Neural crest cell (in vitro differentiated cells): ENCODE results near the gene PATL2. TPM values are rescaled to one million over a fixed set of nuclear protein-coding genes. Genes with fewer than 3 reads are reported as not detected.
A peak's percentile ranks its signal among the peaks of the same experiment; 100 is the strongest.
"Not testable (repeated sequence)": the region's sequence is repeated elsewhere in the genome, so short reads cannot be mapped to it uniquely, and the experiment has no call there.

Experiments used
- DNase-seq: peaks from one replicate; pipeline ENCODE4 v3.0.0; 2021; ENCODE audit warnings: low read depth, mixed read lengths, low spot score
- H3K27ac Mint-ChIP-seq: one replicate; pipeline ENCODE4 v1.8.0; 2021; ENCODE audit warnings: mild to moderate bottlenecking, mixed read lengths; ENCODE audit not compliant: unreplicated experiment
- H3K27me3 Mint-ChIP-seq: 2 replicates; pipeline ENCODE4 v1.8.0; 2021; ENCODE audit warnings: low read depth, mild to moderate bottlenecking, mixed read lengths
- H3K36me3 Mint-ChIP-seq: 2 replicates; pipeline ENCODE4 v1.8.0; 2021; ENCODE audit warnings: low read depth, mild to moderate bottlenecking, mixed read lengths
- H3K4me1 Mint-ChIP-seq: 2 replicates; pipeline ENCODE4 v1.8.0; 2021; ENCODE audit warnings: mixed read lengths
- H3K4me3 Mint-ChIP-seq: one replicate; pipeline ENCODE4 v1.8.0; 2021; ENCODE audit warnings: mild to moderate bottlenecking, mixed read lengths
- H3K9me3 Mint-ChIP-seq: 2 replicates; pipeline ENCODE4 v1.8.0; 2021; ENCODE audit warnings: mixed read lengths
- CTCF ChIP-seq: fragments of 200-600 bp; sonication (generic); conservative IDR thresholded peaks from 2 replicates; pipeline ENCODE4 v1.5.0; 2021; ENCODE audit warnings: antibody characterized with exemption, mild to moderate bottlenecking
- long read RNA-seq: library from polyadenylated mRNA; unstranded; transcript quantifications from one replicate; pipeline ENCODE4 v2.0.0, GENCODE V29; 2020
- total RNA-seq: library from RNA; stranded (reverse); gene quantifications from 2 replicates; pipeline ENCODE4 v1.2.1, GENCODE V29; 2021

Gene PATL2
- 0.35 and 0.68 TPM in 2 replicates for total RNA-seq
- long read RNA-seq = 0 reads

DNA sequence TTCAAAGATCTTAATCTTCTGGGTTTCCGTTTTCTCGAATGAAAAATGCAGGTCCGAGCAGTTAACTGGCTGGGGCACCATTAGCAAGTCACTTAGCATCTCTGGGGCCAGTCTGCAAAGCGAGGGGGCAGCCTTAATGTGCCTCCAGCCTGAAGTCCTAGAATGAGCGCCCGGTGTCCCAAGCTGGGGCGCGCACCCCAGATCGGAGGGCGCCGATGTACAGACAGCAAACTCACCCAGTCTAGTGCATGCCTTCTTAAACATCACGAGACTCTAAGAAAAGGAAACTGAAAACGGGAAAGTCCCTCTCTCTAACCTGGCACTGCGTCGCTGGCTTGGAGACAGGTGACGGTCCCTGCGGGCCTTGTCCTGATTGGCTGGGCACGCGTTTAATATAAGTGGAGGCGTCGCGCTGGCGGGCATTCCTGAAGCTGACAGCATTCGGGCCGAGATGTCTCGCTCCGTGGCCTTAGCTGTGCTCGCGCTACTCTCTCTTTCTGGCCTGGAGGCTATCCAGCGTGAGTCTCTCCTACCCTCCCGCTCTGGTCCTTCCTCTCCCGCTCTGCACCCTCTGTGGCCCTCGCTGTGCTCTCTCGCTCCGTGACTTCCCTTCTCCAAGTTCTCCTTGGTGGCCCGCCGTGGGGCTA, at the start of gene PATL2, which contains the start of gene B2M:
Gene PATL2, minus strand, starts transcription at position 228 of the 647 bp plus-strand sequence. CDS start 34,833 bp downstream, outside the sequence.
Gene B2M, plus strand, starts transcription at position 422 of the 647 bp plus-strand sequence. Its CDS starts 30 bp downstream, at position 452.
- peak; percentile 95 for DNase-seq
- TF ChIP-seq CTCF = no peak
- peak within 1 kb of the TSS; percentile 99 for H3K27ac Mint-ChIP-seq
- H3K27me3 Mint-ChIP-seq = no peaks in the 10 kb centered on the region
- no peaks in the 10 kb centered on the region for H3K9me3 Mint-ChIP-seq
- peaks cover 4% of the 10 kb centered on the region for H3K36me3 Mint-ChIP-seq
- H3K4me1 Mint-ChIP-seq = peaks cover 23% of the 10 kb centered on the region
- peak within 1 kb of the TSS; percentile 100 for H3K4me3 Mint-ChIP-seq

DNA sequence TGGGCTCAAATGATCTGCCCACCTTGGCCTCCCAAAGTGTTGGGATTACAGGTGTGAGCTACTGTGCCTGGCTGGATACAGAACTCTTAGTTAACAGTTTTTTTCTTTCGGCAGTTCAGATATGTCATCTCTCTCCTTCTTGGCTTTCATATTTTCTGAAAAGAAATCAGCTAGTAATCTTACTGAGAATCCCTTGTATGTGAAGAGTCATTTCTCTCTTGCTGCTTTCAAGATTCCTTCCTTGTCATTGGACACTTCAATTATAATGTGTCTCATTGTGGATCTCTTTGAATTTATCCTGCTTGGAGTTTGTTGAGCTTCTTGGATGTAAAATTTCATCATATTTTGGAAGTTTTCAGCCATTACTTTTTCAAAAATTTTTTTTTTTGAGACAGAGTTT, 42.2 kb upstream of the PATL2 start:
- Mint-ChIP-seq H3K4me3 (no peak overlapping the region), H3K27ac (no peak overlapping the region), H3K4me1 (no peaks in the 10 kb centered on the region), H3K36me3 (peaks cover 3% of the 10 kb centered on the region), H3K27me3 (peaks cover 13% of the 10 kb centered on the region), H3K9me3 (peaks cover 16% of the 10 kb centered on the region)
- TF ChIP-seq CTCF = no peak
- no peak for DNase-seq

DNA sequence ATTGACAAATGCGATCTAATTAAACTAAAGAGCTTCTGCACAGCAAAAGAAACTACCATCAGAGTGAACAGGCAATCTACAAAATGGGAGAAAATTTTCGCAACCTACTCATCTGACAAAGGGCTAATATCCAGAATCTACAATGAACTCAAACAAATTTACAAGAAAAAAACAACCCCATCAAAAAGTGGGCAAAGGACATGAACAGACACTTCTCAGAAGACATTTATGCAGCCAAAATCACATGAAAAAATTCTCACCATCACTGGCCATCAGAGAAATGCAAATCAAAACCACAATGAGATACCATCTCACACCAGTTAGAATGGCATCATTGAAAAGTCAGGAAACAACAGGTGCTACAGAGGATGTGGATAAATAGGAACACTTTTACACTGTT, 32.3 kb upstream of the PATL2 start:
- not testable (repeated sequence) for H3K4me3 Mint-ChIP-seq, DNase-seq, H3K4me1 Mint-ChIP-seq, H3K36me3 Mint-ChIP-seq, H3K27me3 Mint-ChIP-seq, H3K9me3 Mint-ChIP-seq, H3K27ac Mint-ChIP-seq

DNA sequence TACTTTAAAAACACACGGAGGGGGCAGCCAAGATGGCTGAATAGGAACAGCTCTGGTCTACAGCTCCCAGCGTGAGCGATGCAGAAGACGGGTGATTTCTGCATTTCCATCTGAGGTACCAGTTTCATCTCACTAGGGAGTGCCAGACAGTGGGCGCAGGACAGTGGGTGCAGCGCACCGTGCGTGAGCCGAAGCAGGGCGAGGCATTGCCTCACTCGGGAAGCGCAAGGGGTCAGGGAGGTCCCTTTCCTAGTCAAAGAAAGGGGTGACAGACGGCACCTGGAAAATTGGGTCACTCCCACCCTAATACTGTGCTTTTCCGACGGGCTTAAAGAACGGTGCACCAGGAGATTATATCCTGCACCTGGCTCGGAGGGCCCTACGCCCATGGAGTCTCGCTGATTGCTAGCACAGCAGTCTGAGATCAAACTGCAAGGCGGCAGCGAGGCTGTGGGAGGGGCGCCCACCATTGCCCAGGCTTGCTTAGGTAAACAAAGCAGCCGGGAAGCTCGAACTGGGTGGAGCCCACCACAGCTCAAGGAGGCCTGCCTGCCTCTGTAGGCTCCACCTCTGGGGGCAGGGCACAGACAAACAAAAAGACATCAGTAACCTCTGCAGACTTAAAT, 28.2 kb upstream of the PATL2 start:
- H3K27ac Mint-ChIP-seq = not testable (repeated sequence)

GRCh38 chr15:44738340-44738984, 27.3 kb upstream of the PATL2 start:
- Mint-ChIP-seq H3K4me3 (no peak overlapping the region), H3K36me3 (peaks cover 2% of the 10 kb centered on the region), H3K27me3 (no peaks in the 10 kb centered on the region), H3K4me1 (peaks cover 4% of the 10 kb centered on the region), H3K9me3 (no peaks in the 10 kb centered on the region), H3K27ac (no peak overlapping the region)
- DNase-seq = no peak
- TF ChIP-seq CTCF = peak; percentile 75

More for the DNA sequence above, 28.2 kb upstream of the PATL2 start:
- H3K9me3 Mint-ChIP-seq, H3K27me3 Mint-ChIP-seq, DNase-seq, H3K4me1 Mint-ChIP-seq, H3K36me3 Mint-ChIP-seq, H3K4me3 Mint-ChIP-seq: not testable (repeated sequence)

GRCh38 chr15:44736181-44736765, 25.1 kb upstream of the PATL2 start, which contains the start of gene TRIM69:
TSS of gene TRIM69 (plus strand) at chr15:44736528. CDS start at chr15:44736705, 177 bp downstream.
- peaks cover 2% of the 10 kb centered on the region for H3K36me3 Mint-ChIP-seq
- peaks cover 8% of the 10 kb centered on the region for H3K4me1 Mint-ChIP-seq
- no peaks in the 10 kb centered on the region for H3K9me3 Mint-ChIP-seq
- peak within 1 kb of the TSS; percentile 83 for H3K27ac Mint-ChIP-seq
- H3K27me3 Mint-ChIP-seq = no peaks in the 10 kb centered on the region
- no peak for TF ChIP-seq CTCF
- no peak for DNase-seq
- H3K4me3 Mint-ChIP-seq = no peak within 1 kb of the TSS
